H9 (cell line): ENCODE results near the gene SLC46A1. TPM values are rescaled to one million over a fixed set of nuclear protein-coding genes. Genes with fewer than 3 reads are reported as not detected.

Experiments
- DNase-seq: peaks from one replicate; pipeline ENCODE4 v3.0.0-alpha.2; 2017
- H2AFZ ChIP-seq: one replicate; pipeline ENCODE4 v1.6.1; 2013; ENCODE audit warnings: mild to moderate bottlenecking, low read length, control low read depth, moderate library complexity
- H2AK5ac ChIP-seq: 2 replicates; pipeline ENCODE4 v1.6.1; 2013; ENCODE audit warnings: low read length, control low read depth, mixed read lengths; ENCODE audit not compliant: insufficient read length
- H2BK120ac ChIP-seq: one replicate; pipeline ENCODE4 v1.6.1; 2013; ENCODE audit warnings: low read depth, mild to moderate bottlenecking, low read length, control low read depth, inconsistent platforms; ENCODE audit not compliant: poor library complexity, severe bottlenecking
- H2BK12ac ChIP-seq: 2 replicates; pipeline ENCODE4 v1.6.1; 2013; ENCODE audit warnings: low read length, control low read depth, mixed read lengths, low read depth; ENCODE audit not compliant: insufficient read length
- H2BK15ac ChIP-seq: 2 replicates; pipeline ENCODE4 v1.6.1; 2013; ENCODE audit warnings: low read depth, low read length, control low read depth
- H2BK20ac ChIP-seq: one replicate; pipeline ENCODE4 v1.6.1; 2013; ENCODE audit warnings: low read depth, mild to moderate bottlenecking, low read length, control low read depth, inconsistent platforms; ENCODE audit not compliant: poor library complexity, severe bottlenecking
- H2BK5ac ChIP-seq: 2 replicates; pipeline ENCODE4 v1.6.1; 2013; ENCODE audit warnings: low read length, control low read depth, mixed read lengths; ENCODE audit not compliant: insufficient read length
- H3K14ac ChIP-seq: 2 replicates; pipeline ENCODE4 v1.6.1; 2013; ENCODE audit warnings: low read length, control low read depth; ENCODE audit not compliant: insufficient read depth
- H3K18ac ChIP-seq: 2 replicates; pipeline ENCODE4 v1.6.1; 2013; ENCODE audit warnings: low read depth, mild to moderate bottlenecking, mixed read lengths, low read length, control low read depth; ENCODE audit not compliant: insufficient read length
- H3K23ac ChIP-seq: 2 replicates; pipeline ENCODE4 v1.6.1; 2013; ENCODE audit warnings: low read length, control low read depth, mixed read lengths, low read depth; ENCODE audit not compliant: insufficient read length
- H3K23me2 ChIP-seq: 2 replicates; pipeline ENCODE4 v1.6.1; 2013; ENCODE audit warnings: low read depth, mild to moderate bottlenecking, mixed read lengths, low read length, control low read depth; ENCODE audit not compliant: insufficient read length, poor library complexity, severe bottlenecking
- H3K27ac ChIP-seq: 2 replicates; pipeline ENCODE4 v1.5.1; 2013; ENCODE audit warnings: low read length, control low read depth, mixed read lengths, low read depth; ENCODE audit not compliant: insufficient read length
- H3K27me3 ChIP-seq: 2 replicates; pipeline ENCODE4 v1.6.1; 2013; ENCODE audit warnings: low read length, control low read depth, inconsistent platforms; ENCODE audit not compliant: insufficient read depth
- H3K4ac ChIP-seq: 2 replicates; pipeline ENCODE4 v1.6.1; 2013; ENCODE audit warnings: low read depth, mild to moderate bottlenecking, control low read depth, inconsistent platforms, low read length, moderate library complexity
- H3K4me1 ChIP-seq: 2 replicates; pipeline ENCODE4 v1.6.1; 2013; ENCODE audit warnings: low read length, control low read depth, inconsistent platforms; ENCODE audit not compliant: insufficient read depth
- H3K4me2 ChIP-seq: 2 replicates; pipeline ENCODE4 v1.6.1; 2013; ENCODE audit warnings: low read length, control low read depth, mixed read lengths; ENCODE audit not compliant: insufficient read length, insufficient read depth
- H3K56ac ChIP-seq: 2 replicates; pipeline ENCODE4 v1.6.1; 2013; ENCODE audit warnings: low read depth, mild to moderate bottlenecking, mixed read lengths, low read length, control low read depth; ENCODE audit not compliant: insufficient read length
- H3K79me1 ChIP-seq: 2 replicates; pipeline ENCODE4 v1.6.1; 2013; ENCODE audit warnings: low read depth, mild to moderate bottlenecking, moderate library complexity, low read length, control low read depth, inconsistent platforms; ENCODE audit not compliant: insufficient read depth, poor library complexity, severe bottlenecking
- H3K79me2 ChIP-seq: 2 replicates; pipeline ENCODE4 v1.6.1; 2013; ENCODE audit warnings: low read length, control low read depth, inconsistent platforms; ENCODE audit not compliant: insufficient read depth
- H3K9ac ChIP-seq: 2 replicates; pipeline ENCODE4 v1.6.1; 2013; ENCODE audit warnings: low read length, control low read depth, mixed read lengths; ENCODE audit not compliant: insufficient read length; ENCODE audit errors: extremely low read depth
- H3K9me3 ChIP-seq: one replicate; pipeline ENCODE4 v1.6.1; 2013; ENCODE audit warnings: low read depth, low read length, inconsistent platforms; ENCODE audit not compliant: control insufficient read depth
- H3T11ph ChIP-seq: one replicate; pipeline ENCODE4 v1.6.1; 2013; ENCODE audit warnings: mild to moderate bottlenecking, low read length, control low read depth, inconsistent platforms
- H4K20me1 ChIP-seq: one replicate; pipeline ENCODE4 v1.6.1; 2013; ENCODE audit not compliant: control insufficient read depth, insufficient read length, insufficient read depth
- H4K5ac ChIP-seq: 2 replicates; pipeline ENCODE4 v1.6.1; 2013; ENCODE audit warnings: low read depth, mild to moderate bottlenecking, mixed read lengths, low read length, control low read depth; ENCODE audit not compliant: insufficient read length
- H4K8ac ChIP-seq: replicated peaks from 2 replicates; pipeline ENCODE4 v1.6.1; 2013; ENCODE audit warnings: low read length, control low read depth, mixed read lengths, low read depth; ENCODE audit not compliant: insufficient read length
- H4K91ac ChIP-seq: 2 replicates; pipeline ENCODE4 v1.6.1; 2013; ENCODE audit warnings: low read depth, mild to moderate bottlenecking, moderate library complexity, mixed read lengths, low read length, control low read depth; ENCODE audit not compliant: insufficient read length
- H3K27ac Mint-ChIP-seq, 3 experiments: 2 replicates in 2 of 3; 3 replicates in 1 of 3; pipeline ENCODE4 v1.8.0; 2020 to 2021; ENCODE audit warnings: mixed read lengths in 3 of 3, mild to moderate bottlenecking in 1 of 3, moderate library complexity in 1 of 3
- H3K27me3 Mint-ChIP-seq: 2 replicates; pipeline ENCODE4 v1.8.0; 2021; ENCODE audit warnings: low read depth, mild to moderate bottlenecking, moderate library complexity, mixed read lengths
- H3K36me3 Mint-ChIP-seq, 3 experiments: 2 replicates in 2 of 3; 3 replicates in 1 of 3; pipeline ENCODE4 v1.8.0; 2020 to 2021; ENCODE audit warnings: low read depth in 3 of 3, mixed read lengths in 3 of 3; ENCODE audit not compliant: insufficient read depth in 1 of 3
- H3K4me1 Mint-ChIP-seq, 2 experiments: 2 replicates each; pipeline ENCODE4 v1.8.0; 2020; ENCODE audit warnings: mixed read lengths in 2 of 2
- H3K4me3 Mint-ChIP-seq, 2 experiments: 2 replicates in 1 of 2; 3 replicates in 1 of 2; pipeline ENCODE4 v1.8.0; 2020 to 2021; ENCODE audit warnings: mild to moderate bottlenecking in 2 of 2, mixed read lengths in 2 of 2, moderate library complexity in 1 of 2
- H3K9me3 Mint-ChIP-seq, 2 experiments: 2 replicates in 1 of 2; 3 replicates in 1 of 2; pipeline ENCODE4 v1.8.0; 2020; ENCODE audit warnings: mild to moderate bottlenecking in 2 of 2, mixed read lengths in 2 of 2, moderate library complexity in 1 of 2
- CTCF ChIP-seq: fragments of 200-600 bp; sonication (generic); conservative IDR thresholded peaks from 3 replicates; pipeline ENCODE4 v1.8.0; 2021; ENCODE audit warnings: antibody characterized with exemption, mild to moderate bottlenecking
- WGBS: extraction: QIAGEN DNeasy Blood & Tissue Kit; methylation state at CpG from one replicate; pipeline ENCODE4 v1.1.7; 2013; ENCODE audit warnings: missing lambda C conversion rate, low lambda C conversion rate, mixed read lengths; ENCODE audit not compliant: insufficient read length; ENCODE audit errors: extremely low coverage; 5-methylcytosine and 5-hydroxymethylcytosine counted together
- total RNA-seq: library from RNA; stranded (reverse); gene quantifications from 2 replicates; pipeline ENCODE4 v1.2.1, GENCODE V29; 2021

SLC46A1 gene
- total RNA-seq, 1 experiment from 2014 or later: 8.7 TPM

- no peaks in the 10 kb centered on the region for H3K23me2 ChIP-seq
- no peak overlapping the region for H2BK12ac ChIP-seq
- no peak overlapping the region for H3K4me3 Mint-ChIP-seq
- no peak overlapping the region for H4K5ac ChIP-seq
- no peaks in the 10 kb centered on the region for H3K79me1 ChIP-seq
- no peak overlapping the region for H3K18ac ChIP-seq
- no peak overlapping the region for H3K23ac ChIP-seq
- H3K79me2 ChIP-seq: no peaks in the 10 kb centered on the region
- no peak overlapping the region for H2BK20ac ChIP-seq
- no peaks in the 10 kb centered on the region for H3K27me3 ChIP-seq
- no peaks in the 10 kb centered on the region for H4K20me1 ChIP-seq
- H3K56ac ChIP-seq: no peak overlapping the region
- H2BK120ac ChIP-seq: no peak overlapping the region
- peaks cover 1 to 7% (median 5%) of the 10 kb centered on the region in 3 experiments; a peak in 4 of 7 replicates for H3K36me3 Mint-ChIP-seq
- TF ChIP-seq CTCF: no peak
- peak overlapping the region in 1 of 3 experiments; percentile 62; a peak in 1 of 7 replicates for H3K27ac Mint-ChIP-seq
- no peak overlapping the region for H2BK15ac ChIP-seq
- H3K27ac ChIP-seq: no peak overlapping the region
- H3K27me3 Mint-ChIP-seq: peaks cover 34% of the 10 kb centered on the region
- H2BK5ac ChIP-seq: no peak overlapping the region
- no peak overlapping the region for H3K4me2 ChIP-seq
- H3T11ph ChIP-seq: no peak overlapping the region
- no peak overlapping the region for H3K9ac ChIP-seq
- DNase-seq: no peak
- H4K8ac ChIP-seq: no peak overlapping the region
- no CpG with 5 or more reads among the region's 2 CpGs for WGBS
- H3K4me1 Mint-ChIP-seq: peaks cover 3 to 11% of the 10 kb centered on the region in 2 experiments; a peak in 3 of 4 replicates
- no peak overlapping the region for H2AFZ ChIP-seq
- H3K9me3 Mint-ChIP-seq: no peaks in the 10 kb centered on the region
- H3K14ac ChIP-seq: no peak overlapping the region
- no peaks in the 10 kb centered on the region for H3K9me3 ChIP-seq
- no peak overlapping the region for H3K4ac ChIP-seq
- H2AK5ac ChIP-seq: no peak overlapping the region
- H3K4me1 ChIP-seq: no peaks in the 10 kb centered on the region
- no peak overlapping the region for H4K91ac ChIP-seq
Measured at GRCh38 chr17:28395426-28395825, 10.6 kb downstream of the SLC46A1 start.
